Endothelial cell of umbilical vein (primary cell): Measurements from ENCODE around the gene CEP104.

Source experiments
- CTCF ChIP-seq, 2 donors: IDR thresholded peaks; 1 replicate in 1 of 2; 2 replicates in 1 of 2; pipeline ENCODE4 v1.5.1; 2011; ENCODE audit warnings: low read length in 2 of 2, mild to moderate bottlenecking in 2 of 2, moderate library complexity in 2 of 2, control low read depth in 1 of 2, inconsistent platforms in 1 of 2, low read depth in 1 of 2; ENCODE audit not compliant: insufficient read depth in 1 of 2; ENCODE audit errors: extremely low read depth in 1 of 2
- EZH2 ChIP-seq: IDR thresholded peaks from 2 replicates; pipeline ENCODE4 v1.6.1; 2012; ENCODE audit warnings: borderline replicate concordance, low read depth, mild to moderate bottlenecking, moderate library complexity, low read length, inconsistent platforms; ENCODE audit not compliant: severe bottlenecking
- GATA2 ChIP-seq: IDR thresholded peaks from 2 replicates; pipeline ENCODE4 v1.7.0; 2011; ENCODE audit warnings: low read depth, mild to moderate bottlenecking, moderate library complexity, mixed read lengths, low read length; ENCODE audit not compliant: insufficient read length, insufficient read depth
- JUN ChIP-seq: IDR thresholded peaks from 2 replicates; pipeline ENCODE4 v1.6.1; 2011; ENCODE audit warnings: borderline replicate concordance, low read depth; ENCODE audit not compliant: insufficient read length, insufficient read depth
- POLR2AphosphoS5 ChIP-seq: IDR thresholded peaks from 2 replicates; pipeline ENCODE4 v1.6.1; 2012; ENCODE audit warnings: low read depth, mild to moderate bottlenecking, control low read depth, low read length, moderate library complexity; ENCODE audit not compliant: insufficient read depth
- TF ChIP-seq, protein P1 (sequence below): IDR thresholded peaks from 2 replicates; pipeline ENCODE4 v1.6.1; 2011; ENCODE audit not compliant: insufficient read depth, insufficient read length

DNA sequence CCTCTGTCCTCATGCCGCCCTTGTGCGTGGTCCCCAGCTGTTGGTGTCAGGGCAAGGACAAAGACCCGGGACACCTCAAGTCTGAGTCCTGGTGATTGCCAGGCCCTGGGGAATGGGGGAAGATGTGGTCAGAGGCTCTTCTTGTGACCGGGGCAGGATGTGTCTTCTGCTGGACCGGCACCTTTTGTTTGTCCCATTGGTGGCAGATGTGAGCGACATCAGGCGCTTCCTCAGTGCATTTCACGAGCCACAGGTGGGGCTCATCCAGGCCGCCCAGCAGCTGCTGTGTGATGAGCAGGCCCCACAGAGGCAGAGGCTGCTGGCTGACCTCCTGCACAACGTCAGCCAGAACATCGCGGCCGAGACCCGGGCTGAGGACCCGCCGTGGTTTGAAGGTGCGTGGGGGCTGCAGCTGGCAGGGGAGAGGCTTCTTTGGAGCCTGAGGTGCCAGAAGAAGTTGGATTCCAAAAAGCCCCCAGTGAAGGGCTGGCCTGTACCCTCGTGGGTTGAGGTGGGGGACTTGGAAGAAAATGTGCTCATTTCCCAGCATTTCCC, 8.7 kb upstream of the CEP104 start:
- TF ChIP-seq CTCF (IDR thresholded peaks at IDR 0.05; ENCODE audit: extremely low read depth in 1 of 2, insufficient read depth in 1 of 2, low read depth in 1 of 2, low read length in 2 of 2) (no peak), EZH2 (no peak), POLR2AphosphoS5 (no peak), GATA2 (no peak), JUN (no peak)
- TF ChIP-seq, protein P1, sequence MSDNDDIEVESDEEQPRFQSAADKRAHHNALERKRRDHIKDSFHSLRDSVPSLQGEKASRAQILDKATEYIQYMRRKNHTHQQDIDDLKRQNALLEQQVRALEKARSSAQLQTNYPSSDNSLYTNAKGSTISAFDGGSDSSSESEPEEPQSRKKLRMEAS, result no peak
